WI38 (cell line): ENCODE results near the gene EHD1.

ENCODE experiments used
- H3K4me3 ChIP-seq: 2 replicates; pipeline ENCODE4 v1.5.1; 2011; ENCODE audit warnings: low read depth, mild to moderate bottlenecking, control low read depth, low read length
- CTCF ChIP-seq: IDR thresholded peaks from 2 replicates; pipeline ENCODE4 v1.5.1; 2012; ENCODE audit warnings: low read depth, mild to moderate bottlenecking, control low read depth, low read length

Gene EHD1

GRCh38 chr11:64888729-64889511, 10.5 kb upstream of the EHD1 start:
- no peak overlapping the region for H3K4me3 ChIP-seq
- TF ChIP-seq CTCF, result no peak

- H3K4me3 ChIP-seq, result no peak overlapping the region
Measured at GRCh38 chr11:64888406-64888728, 9.9 kb upstream of the EHD1 start.

GRCh38 chr11:64887757-64888405, 9.5 kb upstream of the EHD1 start:
- peak; percentile 92 for TF ChIP-seq CTCF
- no peak overlapping the region for H3K4me3 ChIP-seq

More at GRCh38 chr11:64888406-64888728, 9.9 kb upstream of the EHD1 start:
- TF ChIP-seq CTCF, result no peak

- no peak for TF ChIP-seq CTCF
- no peak overlapping the region for H3K4me3 ChIP-seq
Measured at GRCh38 chr11:64887234-64887756, 8.9 kb upstream of the EHD1 start.

GRCh38 chr11:64885367-64886286, 7.2 kb upstream of the EHD1 start:
- no peak overlapping the region for H3K4me3 ChIP-seq
- no peak for TF ChIP-seq CTCF

- TF ChIP-seq CTCF, result no peak
- no peak overlapping the region for H3K4me3 ChIP-seq
Measured at GRCh38 chr11:64884019-64884418, 5.6 kb upstream of the EHD1 start.
